ENCODE measurements around the gene MTUS2.
"Not testable (repeated sequence)": the region's sequence is repeated elsewhere in the genome, so short reads cannot be mapped to it uniquely, and the experiment has no call there.

Gene MTUS2

DNA sequence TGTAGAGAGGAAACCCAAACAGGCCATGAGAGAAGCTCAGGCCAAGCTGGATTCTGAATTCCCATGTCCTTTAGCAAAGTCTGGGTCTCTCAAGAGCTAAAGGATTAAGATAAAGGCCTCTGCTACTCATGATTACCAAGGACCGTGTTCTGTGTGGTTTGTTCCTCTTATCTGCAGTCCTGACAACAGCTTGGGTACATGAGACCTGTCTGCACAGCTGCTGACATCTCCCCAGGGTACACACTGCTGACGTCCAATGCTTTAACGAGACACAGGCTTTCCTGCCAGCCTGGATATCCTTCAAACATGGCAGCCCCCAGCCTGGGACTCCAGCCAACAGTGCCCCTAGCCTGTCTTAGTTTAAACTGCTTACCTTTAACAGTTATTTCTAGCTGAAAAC, 564.3 kb downstream of the MTUS2 start:
- Histone ChIP-seq H3K4me2 (ENCODE audit: low read depth, low read length, poor library complexity, severe bottlenecking) (peak overlapping the region; percentile 8), H3K9ac (ENCODE audit: low read depth, low read length, poor library complexity, severe bottlenecking) (no peak overlapping the region)

DNA sequence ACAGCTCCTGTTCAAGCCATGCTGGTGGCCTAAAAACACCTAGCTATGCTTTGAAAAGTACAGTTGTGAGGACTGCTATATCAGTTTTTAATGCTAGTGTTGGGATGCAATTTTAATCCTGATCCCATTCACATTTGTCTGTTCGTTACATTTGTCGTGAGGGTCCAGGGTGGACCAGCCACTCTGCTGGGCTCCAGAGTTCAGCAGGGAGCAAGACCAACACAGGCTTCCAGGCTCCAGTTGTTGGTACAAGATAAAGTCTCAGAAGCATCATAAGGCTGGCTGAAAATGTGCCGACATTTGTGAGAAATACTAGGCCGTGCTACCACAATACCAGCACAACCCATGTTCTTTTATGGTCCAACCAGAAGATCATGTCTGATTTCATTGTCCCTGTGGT, 564.7 kb downstream of the MTUS2 start:
- Histone ChIP-seq H3K4me3 (ENCODE audit: low read length, poor library complexity, severe bottlenecking) (no peak overlapping the region), H3K4me1 (ENCODE audit: insufficient read depth, low read length, poor library complexity, severe bottlenecking) (no peaks in the 10 kb centered on the region), H4K20me1 (ENCODE audit: insufficient read depth, low read length, poor library complexity, severe bottlenecking) (no peaks in the 10 kb centered on the region), H3K9me2 (replicated peaks; ENCODE audit: low read depth, low read length) (no peaks in the 10 kb centered on the region), H2AFZ (ENCODE audit: low read length) (peak overlapping the region; percentile 56; the same call in 1 of the 2 replicates), H3K9ac (ENCODE audit: low read depth, low read length, poor library complexity, severe bottlenecking) (no peak overlapping the region), H3F3A (ENCODE audit: low read depth) (no peaks in the 10 kb centered on the region), H3K27me3 (ENCODE audit: insufficient read depth, low read length, poor library complexity, severe bottlenecking) (no peaks in the 10 kb centered on the region), H3K79me2 (ENCODE audit: insufficient read depth, low read length) (no peaks in the 10 kb centered on the region), H3K36me3 (ENCODE audit: insufficient read depth, low read length) (no peaks in the 10 kb centered on the region), H3K4me2 (ENCODE audit: low read depth, low read length, poor library complexity, severe bottlenecking) (no peak overlapping the region), H3K9me3 (ENCODE audit: insufficient read depth, low read depth, low read length) (no peaks in the 10 kb centered on the region)
- no peak for TF ChIP-seq EZH2phosphoT487 (IDR thresholded peaks at IDR 0.05; ENCODE audit: borderline replicate concordance)
- TF ChIP-seq, protein P1, sequence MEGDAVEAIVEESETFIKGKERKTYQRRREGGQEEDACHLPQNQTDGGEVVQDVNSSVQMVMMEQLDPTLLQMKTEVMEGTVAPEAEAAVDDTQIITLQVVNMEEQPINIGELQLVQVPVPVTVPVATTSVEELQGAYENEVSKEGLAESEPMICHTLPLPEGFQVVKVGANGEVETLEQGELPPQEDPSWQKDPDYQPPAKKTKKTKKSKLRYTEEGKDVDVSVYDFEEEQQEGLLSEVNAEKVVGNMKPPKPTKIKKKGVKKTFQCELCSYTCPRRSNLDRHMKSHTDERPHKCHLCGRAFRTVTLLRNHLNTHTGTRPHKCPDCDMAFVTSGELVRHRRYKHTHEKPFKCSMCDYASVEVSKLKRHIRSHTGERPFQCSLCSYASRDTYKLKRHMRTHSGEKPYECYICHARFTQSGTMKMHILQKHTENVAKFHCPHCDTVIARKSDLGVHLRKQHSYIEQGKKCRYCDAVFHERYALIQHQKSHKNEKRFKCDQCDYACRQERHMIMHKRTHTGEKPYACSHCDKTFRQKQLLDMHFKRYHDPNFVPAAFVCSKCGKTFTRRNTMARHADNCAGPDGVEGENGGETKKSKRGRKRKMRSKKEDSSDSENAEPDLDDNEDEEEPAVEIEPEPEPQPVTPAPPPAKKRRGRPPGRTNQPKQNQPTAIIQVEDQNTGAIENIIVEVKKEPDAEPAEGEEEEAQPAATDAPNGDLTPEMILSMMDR (conservative IDR thresholded peaks at IDR 0.05; ENCODE audit: low read length), result no peak

More for the DNA sequence above, 564.3 kb downstream of the MTUS2 start:
- TF ChIP-seq, protein P1 (conservative IDR thresholded peaks at IDR 0.05; ENCODE audit: low read length), result no peak
- TF ChIP-seq EZH2phosphoT487 (IDR thresholded peaks at IDR 0.05; ENCODE audit: borderline replicate concordance), result no peak
- peak overlapping the region; percentile 56; the same call in 1 of the 2 replicates for H2AFZ ChIP-seq (ENCODE audit: low read length)
- no peaks in the 10 kb centered on the region for H3K79me2 ChIP-seq (ENCODE audit: insufficient read depth, low read length)
- no peaks in the 10 kb centered on the region for H3K27me3 ChIP-seq (ENCODE audit: insufficient read depth, low read length, poor library complexity, severe bottlenecking)
- no peaks in the 10 kb centered on the region for H3K4me1 ChIP-seq (ENCODE audit: insufficient read depth, low read length, poor library complexity, severe bottlenecking)
- H3F3A ChIP-seq (ENCODE audit: low read depth), result no peaks in the 10 kb centered on the region
- H3K9me2 ChIP-seq (replicated peaks; ENCODE audit: low read depth, low read length), result no peaks in the 10 kb centered on the region
- H3K36me3 ChIP-seq (ENCODE audit: insufficient read depth, low read length), result no peaks in the 10 kb centered on the region
- H3K9me3 ChIP-seq (ENCODE audit: insufficient read depth, low read depth, low read length), result no peaks in the 10 kb centered on the region
- no peaks in the 10 kb centered on the region for H4K20me1 ChIP-seq (ENCODE audit: insufficient read depth, low read length, poor library complexity, severe bottlenecking)
- H3K4me3 ChIP-seq (ENCODE audit: low read length, poor library complexity, severe bottlenecking), result no peak overlapping the region

DNA sequence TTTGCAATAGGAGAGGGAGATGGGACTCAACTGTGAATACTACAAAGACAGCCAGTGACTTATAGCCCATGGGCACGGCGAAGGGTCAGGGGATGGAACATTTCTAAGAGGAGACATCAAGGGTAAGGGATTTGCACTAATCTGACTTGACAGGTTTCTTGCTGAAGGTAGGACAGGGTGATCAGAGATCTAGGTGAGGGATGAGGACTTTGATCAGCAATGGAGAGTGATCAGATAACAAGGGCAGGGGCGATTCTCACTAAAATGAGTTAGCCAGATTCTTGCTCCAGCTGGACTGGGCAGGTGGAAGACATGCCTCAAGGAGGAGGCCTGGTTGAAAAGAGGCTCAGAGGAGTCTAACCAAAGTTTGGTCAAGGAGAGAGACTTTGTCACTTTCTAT, 566.1 kb downstream of the MTUS2 start:
- Histone ChIP-seq H3K79me2 (ENCODE audit: insufficient read depth, low read length) (no peaks in the 10 kb centered on the region), H2AFZ (ENCODE audit: low read length) (no peak overlapping the region), H3F3A (ENCODE audit: low read depth) (no peaks in the 10 kb centered on the region), H3K4me1 (ENCODE audit: insufficient read depth, low read length, poor library complexity, severe bottlenecking) (no peaks in the 10 kb centered on the region), H3K4me3 (ENCODE audit: low read length, poor library complexity, severe bottlenecking) (no peak overlapping the region), H3K9ac (ENCODE audit: low read depth, low read length, poor library complexity, severe bottlenecking) (no peak overlapping the region), H3K36me3 (ENCODE audit: insufficient read depth, low read length) (no peaks in the 10 kb centered on the region), H4K20me1 (ENCODE audit: insufficient read depth, low read length, poor library complexity, severe bottlenecking) (no peaks in the 10 kb centered on the region), H3K9me2 (replicated peaks; ENCODE audit: low read depth, low read length) (no peaks in the 10 kb centered on the region), H3K27me3 (ENCODE audit: insufficient read depth, low read length, poor library complexity, severe bottlenecking) (no peaks in the 10 kb centered on the region), H3K9me3 (ENCODE audit: insufficient read depth, low read depth, low read length) (no peaks in the 10 kb centered on the region), H3K4me2 (ENCODE audit: low read depth, low read length, poor library complexity, severe bottlenecking) (no peak overlapping the region)
- TF ChIP-seq EZH2phosphoT487 (IDR thresholded peaks at IDR 0.05; ENCODE audit: borderline replicate concordance), result no peak
- TF ChIP-seq, protein P1 (conservative IDR thresholded peaks at IDR 0.05; ENCODE audit: low read length), result no peak

DNA sequence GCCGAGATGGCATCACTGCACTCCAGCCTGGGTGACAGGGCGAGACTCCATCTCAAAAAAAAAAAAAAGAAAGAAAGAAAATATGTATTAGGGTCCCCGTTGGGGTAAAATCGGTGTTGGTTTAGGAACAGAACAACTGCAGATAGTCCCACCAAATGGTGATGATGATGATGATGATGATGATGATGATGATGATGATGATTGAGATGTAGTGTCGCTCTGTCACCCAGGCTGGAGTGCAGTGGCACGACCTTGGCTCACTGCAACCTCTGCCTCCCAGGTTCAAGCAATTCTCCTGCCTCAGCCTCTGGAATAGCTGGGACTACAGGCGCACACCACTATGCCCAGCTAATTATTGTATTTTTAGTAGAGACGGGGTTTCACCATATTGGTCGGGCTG, 570.5 kb downstream of the MTUS2 start:
- not testable (repeated sequence) for H4K20me1 ChIP-seq (ENCODE audit: insufficient read depth, low read length, poor library complexity, severe bottlenecking); H3K36me3 ChIP-seq (ENCODE audit: insufficient read depth, low read length); H3K4me2 ChIP-seq (ENCODE audit: low read depth, low read length, poor library complexity, severe bottlenecking); H3K4me3 ChIP-seq (ENCODE audit: low read length, poor library complexity, severe bottlenecking); H3K4me1 ChIP-seq (ENCODE audit: insufficient read depth, low read length, poor library complexity, severe bottlenecking); H3F3A ChIP-seq (ENCODE audit: low read depth); H3K9me2 ChIP-seq (replicated peaks; ENCODE audit: low read depth, low read length); H3K9me3 ChIP-seq (ENCODE audit: insufficient read depth, low read depth, low read length); H3K27me3 ChIP-seq (ENCODE audit: insufficient read depth, low read length, poor library complexity, severe bottlenecking); H2AFZ ChIP-seq (ENCODE audit: low read length); H3K79me2 ChIP-seq (ENCODE audit: insufficient read depth, low read length); H3K9ac ChIP-seq (ENCODE audit: low read depth, low read length, poor library complexity, severe bottlenecking)
